Smooth muscle cell (in vitro differentiated cells): ENCODE results near the gene IRS2. TPM values are rescaled to one million over a fixed set of nuclear protein-coding genes. Genes with fewer than 3 reads are reported as not detected.

Experiments
- DNase-seq: peaks from one replicate; lab custom pipeline; 2025; ENCODE audit not compliant: unreplicated experiment; lab: John Stamatoyannopoulos, UW
- H2AFZ ChIP-seq: fragments of 200-600 bp; sonication (generic); 2 replicates; pipeline ENCODE4 v1.6.0; 2016; ENCODE audit warnings: antibody characterized with exemption, low read depth, mild to moderate bottlenecking
- H3F3A ChIP-seq: fragments of 200-600 bp; sonication (generic); 2 replicates; pipeline ENCODE4 v1.6.0; 2017; ENCODE audit warnings: antibody characterized with exemption, low read depth
- H3K27ac ChIP-seq: fragments of 200-600 bp; sonication (generic); 2 replicates; pipeline ENCODE4 v1.5.1; 2016; ENCODE audit warnings: low read depth, mild to moderate bottlenecking
- H3K27me3 ChIP-seq: fragments of 200-600 bp; sonication (generic); 2 replicates; pipeline ENCODE4 v1.6.1; 2016; ENCODE audit warnings: low read depth, mild to moderate bottlenecking
- H3K36me3 ChIP-seq: fragments of 200-600 bp; sonication (generic); 2 replicates; pipeline ENCODE4 v1.5.1; 2016; ENCODE audit warnings: low read depth
- H3K4me1 ChIP-seq: fragments of 200-600 bp; sonication (generic); 2 replicates; pipeline ENCODE4 v1.5.1; 2016; ENCODE audit warnings: low read depth
- H3K4me2 ChIP-seq: fragments of 200-600 bp; sonication (generic); 2 replicates; pipeline ENCODE4 v1.6.0; 2016; ENCODE audit warnings: mild to moderate bottlenecking
- H3K4me3 ChIP-seq: fragments of 200-600 bp; sonication (generic); 2 replicates; pipeline ENCODE4 v1.5.1; 2016; ENCODE audit warnings: mild to moderate bottlenecking
- H3K79me2 ChIP-seq: fragments of 200-600 bp; sonication (generic); 2 replicates; pipeline ENCODE4 v1.6.0; 2016; ENCODE audit warnings: low read depth, mild to moderate bottlenecking
- H3K9ac ChIP-seq: fragments of 200-600 bp; sonication (generic); 2 replicates; pipeline ENCODE4 v1.6.0; 2016; ENCODE audit warnings: low read depth
- H3K9me3 ChIP-seq: fragments of 200-600 bp; sonication (generic); replicated peaks from 2 replicates; pipeline ENCODE4 v1.5.1; 2016; ENCODE audit warnings: low read depth
- H4K20me1 ChIP-seq: fragments of 200-600 bp; sonication (generic); 2 replicates; pipeline ENCODE4 v1.6.0; 2016; ENCODE audit warnings: low read depth
- WGBS: methylation state at CpG from one replicate; pipeline ENCODE4 v1.1.7; 2016; ENCODE audit warnings: low lambda C conversion rate; 5-methylcytosine and 5-hydroxymethylcytosine counted together
- polyA plus RNA-seq: library from polyadenylated mRNA; unstranded; fragments of >200 nt; fragmentation: Nextera tagmentation; extraction: Ambion mirVana; gene quantifications from 2 replicates; pipeline ENCODE4 v1.2.1, GENCODE V29; 2016
- total RNA-seq: library from RNA; depleted of rRNA; stranded (reverse); fragments of >200 nt; gene quantifications from 2 replicates; pipeline ENCODE4 v1.2.3, GENCODE V29; 2014
- TF ChIP-seq, protein P1 (sequence below): fragments of 200-600 bp; sonication (generic); IDR thresholded peaks from 2 replicates; pipeline ENCODE4 v1.5.1; 2017; ENCODE audit warnings: borderline replicate concordance, mild to moderate bottlenecking, antibody characterized with exemption; ENCODE audit not compliant: insufficient read depth, poor library complexity, severe bottlenecking

IRS2 gene
- total and polyA plus RNA-seq, 2 experiments from 2014 or later, result 0.90 to 1.7 TPM

DNA sequence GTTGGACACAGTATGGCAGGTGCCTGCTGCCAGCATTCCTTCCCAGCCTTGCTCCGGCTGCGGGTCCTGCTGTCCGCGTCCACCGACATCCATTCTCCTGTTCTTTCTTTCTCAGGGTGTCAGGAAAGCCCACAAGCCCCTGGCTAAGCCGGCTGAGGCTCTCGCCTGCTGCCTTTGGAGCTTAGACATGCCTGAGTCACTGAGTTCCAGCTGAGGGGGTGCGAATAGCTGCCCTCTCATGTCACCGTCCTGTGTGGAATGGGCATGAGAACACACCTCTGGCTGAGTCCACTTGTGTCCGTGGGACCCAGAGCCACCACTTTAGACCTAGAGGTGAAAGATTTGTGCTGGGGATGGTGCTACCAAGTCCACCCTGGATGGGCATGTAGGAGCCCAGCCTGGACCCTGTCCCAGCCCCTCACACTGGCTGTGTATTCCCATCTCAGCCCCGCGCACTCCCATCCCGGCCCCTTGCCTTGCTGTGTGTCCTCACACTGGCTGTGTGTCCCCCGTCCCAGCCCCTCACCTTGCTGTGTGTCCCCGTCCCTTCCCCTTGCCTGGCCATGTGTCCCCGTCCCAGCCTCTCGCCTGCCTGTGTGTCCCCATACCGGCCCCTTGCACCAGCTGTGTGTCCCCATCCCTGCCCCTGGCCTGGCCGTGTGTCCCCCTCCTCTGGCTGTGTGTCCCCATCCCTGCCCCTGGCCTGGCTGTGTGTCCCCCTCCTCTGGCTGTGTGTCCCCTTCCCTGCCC is 24.6 kb upstream of the IRS2 start:
- TF ChIP-seq, protein P1, sequence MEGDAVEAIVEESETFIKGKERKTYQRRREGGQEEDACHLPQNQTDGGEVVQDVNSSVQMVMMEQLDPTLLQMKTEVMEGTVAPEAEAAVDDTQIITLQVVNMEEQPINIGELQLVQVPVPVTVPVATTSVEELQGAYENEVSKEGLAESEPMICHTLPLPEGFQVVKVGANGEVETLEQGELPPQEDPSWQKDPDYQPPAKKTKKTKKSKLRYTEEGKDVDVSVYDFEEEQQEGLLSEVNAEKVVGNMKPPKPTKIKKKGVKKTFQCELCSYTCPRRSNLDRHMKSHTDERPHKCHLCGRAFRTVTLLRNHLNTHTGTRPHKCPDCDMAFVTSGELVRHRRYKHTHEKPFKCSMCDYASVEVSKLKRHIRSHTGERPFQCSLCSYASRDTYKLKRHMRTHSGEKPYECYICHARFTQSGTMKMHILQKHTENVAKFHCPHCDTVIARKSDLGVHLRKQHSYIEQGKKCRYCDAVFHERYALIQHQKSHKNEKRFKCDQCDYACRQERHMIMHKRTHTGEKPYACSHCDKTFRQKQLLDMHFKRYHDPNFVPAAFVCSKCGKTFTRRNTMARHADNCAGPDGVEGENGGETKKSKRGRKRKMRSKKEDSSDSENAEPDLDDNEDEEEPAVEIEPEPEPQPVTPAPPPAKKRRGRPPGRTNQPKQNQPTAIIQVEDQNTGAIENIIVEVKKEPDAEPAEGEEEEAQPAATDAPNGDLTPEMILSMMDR, result no peak
- no peak overlapping the region for H2AFZ ChIP-seq
- H3K9ac ChIP-seq, result no peak overlapping the region
- H3K27ac ChIP-seq, result no peak overlapping the region
- no peaks in the 10 kb centered on the region for H3K4me1 ChIP-seq
- H3K79me2 ChIP-seq, result no peaks in the 10 kb centered on the region
- H3K4me3 ChIP-seq, result no peak overlapping the region
- no peaks in the 10 kb centered on the region for H3K9me3 ChIP-seq
- no peak for DNase-seq
- WGBS, result 83% methylated on average over 18 of the region's 19 CpGs
- H3F3A ChIP-seq, result no peaks in the 10 kb centered on the region
- H4K20me1 ChIP-seq, result no peaks in the 10 kb centered on the region
- no peaks in the 10 kb centered on the region for H3K36me3 ChIP-seq
- peaks cover 9% of the 10 kb centered on the region for H3K27me3 ChIP-seq
- no peak overlapping the region for H3K4me2 ChIP-seq

DNA sequence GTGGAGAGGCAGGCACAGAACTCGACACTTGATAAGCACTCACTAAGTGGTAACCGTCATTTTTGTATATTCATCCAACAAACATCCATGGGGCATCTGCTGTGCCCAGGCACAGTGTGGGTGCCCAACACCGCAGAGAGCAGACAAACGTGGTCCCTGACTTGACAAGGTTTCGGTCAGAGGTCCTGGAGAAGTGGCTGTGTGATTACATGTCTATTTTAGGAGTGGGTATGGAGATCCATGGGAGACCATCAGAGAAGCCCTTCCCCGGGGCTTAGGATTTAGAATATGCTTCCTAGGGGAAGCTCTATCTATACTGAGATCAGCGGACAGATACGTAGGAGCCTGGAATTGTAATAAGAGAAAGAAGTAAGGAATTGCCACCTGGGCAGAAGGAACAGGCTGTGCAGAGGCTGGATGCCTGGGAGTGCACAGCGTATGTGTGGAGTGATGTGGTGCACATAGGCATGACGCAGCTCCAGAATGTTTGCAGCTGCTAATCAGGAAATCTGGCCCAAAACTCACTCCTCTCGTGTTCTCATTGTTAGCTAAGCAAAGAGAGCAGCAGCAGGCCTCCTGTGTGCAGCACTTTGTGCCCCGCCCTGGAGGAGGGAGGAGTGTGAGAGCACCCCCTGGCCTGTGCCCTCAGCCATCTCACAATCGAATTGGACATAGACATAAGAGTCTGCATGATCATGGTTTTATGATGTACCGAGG is 23.0 kb upstream of the IRS2 start:
- no peaks in the 10 kb centered on the region for H3K36me3 ChIP-seq
- 85% methylated on average over 14 of the region's 14 CpGs for WGBS
- no peaks in the 10 kb centered on the region for H3F3A ChIP-seq
- no peak for DNase-seq
- no peak overlapping the region for H3K4me3 ChIP-seq
- no peaks in the 10 kb centered on the region for H3K9me3 ChIP-seq
- TF ChIP-seq, protein P1, result no peak
- H3K27ac ChIP-seq, result no peak overlapping the region
- H2AFZ ChIP-seq, result no peak overlapping the region
- H3K4me1 ChIP-seq, result no peaks in the 10 kb centered on the region
- H4K20me1 ChIP-seq, result no peaks in the 10 kb centered on the region
- no peak overlapping the region for H3K9ac ChIP-seq
- H3K79me2 ChIP-seq, result no peaks in the 10 kb centered on the region
- no peak overlapping the region for H3K4me2 ChIP-seq
- peaks cover 9% of the 10 kb centered on the region for H3K27me3 ChIP-seq

DNA sequence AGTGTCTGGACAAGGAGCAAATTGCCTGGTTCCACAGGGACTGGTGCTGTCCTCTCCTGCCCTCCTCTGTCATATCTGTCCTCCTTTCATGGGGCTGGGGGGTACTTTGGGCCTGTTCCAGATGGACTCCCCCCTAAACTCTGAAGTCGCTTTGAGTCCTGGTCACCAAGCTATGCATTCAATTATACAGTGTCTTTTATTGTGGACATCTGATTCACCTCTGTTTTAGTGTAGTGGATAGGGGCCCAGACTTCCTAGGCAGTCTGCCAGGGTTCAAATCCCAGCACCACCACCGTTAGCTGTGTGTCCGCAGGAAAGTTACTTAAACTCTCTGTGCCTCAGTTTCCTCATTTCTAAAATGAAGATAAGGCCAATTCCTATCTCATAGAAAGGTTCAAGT is 21.0 kb upstream of the IRS2 start:
- H3F3A ChIP-seq, result no peaks in the 10 kb centered on the region
- no peaks in the 10 kb centered on the region for H3K79me2 ChIP-seq
- WGBS, result 91% methylated on average over 3 of the region's 3 CpGs

More for the DNA sequence above, 21.0 kb upstream of the IRS2 start:
- Histone ChIP-seq H3K4me1 (no peaks in the 10 kb centered on the region), H3K4me3 (no peak overlapping the region), H4K20me1 (no peaks in the 10 kb centered on the region), H3K9ac (no peak overlapping the region), H3K27me3 (peaks cover 9% of the 10 kb centered on the region), H2AFZ (no peak overlapping the region), H3K36me3 (no peaks in the 10 kb centered on the region), H3K27ac (no peak overlapping the region), H3K4me2 (no peak overlapping the region), H3K9me3 (no peaks in the 10 kb centered on the region)
- no peak for DNase-seq
- TF ChIP-seq, protein P1, result no peak
